Activated T-helper 2 cell treated with anti-CD3 and anti-CD28 coated beads, Interferon-gamma antibody, Interleukin-2, Interleukin-4, amounts not matched to agents 10 μg/mL and 5 μg/mL and 100 μg/mL, durations not matched to agents 14 hours and 24 hours and 36 hours (primary cell): ENCODE data around the gene P4HB. TPM values are rescaled to one million over a fixed set of nuclear protein-coding genes. Genes with fewer than 3 reads are reported as not detected.
A peak's percentile ranks its signal among the peaks of the same experiment; 100 is the strongest.
"Not testable (repeated sequence)": the region's sequence is repeated elsewhere in the genome, so short reads cannot be mapped to it uniquely, and the experiment has no call there.

Experiments used
- DNase-seq: peaks from one replicate; pipeline ENCODE4 v3.0.0; 2021; ENCODE audit warnings: low spot score
- H3K27ac Mint-ChIP-seq: one replicate; pipeline ENCODE4 v1.8.0; 2021; ENCODE audit warnings: mixed read lengths
- H3K27me3 Mint-ChIP-seq: one replicate; pipeline ENCODE4 v1.8.0; 2021; ENCODE audit warnings: low read depth, mixed read lengths
- H3K36me3 Mint-ChIP-seq: one replicate; pipeline ENCODE4 v1.8.0; 2021; ENCODE audit warnings: low read depth, mixed read lengths
- H3K4me1 Mint-ChIP-seq: one replicate; pipeline ENCODE4 v1.8.0; 2021; ENCODE audit warnings: low read depth, mixed read lengths
- H3K4me3 Mint-ChIP-seq: one replicate; pipeline ENCODE4 v1.8.0; 2021; ENCODE audit warnings: low read depth, mild to moderate bottlenecking, moderate library complexity, mixed read lengths
- H3K9me3 Mint-ChIP-seq: one replicate; pipeline ENCODE4 v1.8.0; 2021; ENCODE audit warnings: mixed read lengths
- intact Hi-C: fragments of 100-400 bp; cut with micrococcal nuclease; formaldehyde crosslinking; loops from one replicate; pipeline ENCODE4 v1.15.1; 2023
- total RNA-seq: library from RNA; stranded (reverse); gene quantifications from 2 replicates; pipeline ENCODE4 v1.2.3, GENCODE V29; 2022

P4HB gene
- total RNA-seq, 1 donor from 2014 or later = 545 TPM

DNA sequence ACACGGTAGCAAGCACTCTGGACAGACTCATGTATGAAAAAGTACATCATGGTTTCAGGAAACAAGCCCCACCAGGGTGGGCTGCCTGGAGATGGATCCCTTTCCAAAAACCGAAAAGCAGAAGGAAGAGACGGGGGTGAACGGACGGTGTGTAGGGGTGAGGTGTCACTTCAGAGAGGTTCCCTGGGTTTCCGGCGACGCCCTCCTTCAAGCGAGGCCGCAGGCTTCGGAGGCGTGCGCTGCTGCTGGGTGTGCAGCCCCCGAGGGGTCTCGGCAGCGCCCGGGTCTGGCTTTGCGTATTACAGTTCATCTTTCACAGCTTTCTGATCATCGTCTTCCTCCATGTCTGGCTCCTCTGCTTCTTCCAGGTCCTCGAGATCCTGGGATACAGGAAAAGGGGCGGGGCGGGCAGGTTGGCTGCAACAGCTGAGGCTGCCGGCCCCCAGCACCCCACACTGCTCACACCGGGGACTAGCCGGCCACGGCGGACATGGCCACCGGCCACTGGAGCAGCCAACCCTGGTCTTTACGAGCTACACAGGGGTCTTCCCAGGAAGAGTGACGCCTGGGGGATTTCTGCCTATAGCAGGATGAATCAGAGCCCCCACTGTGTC is 16.5 kb downstream of the P4HB start:
- intact Hi-C loops = no loop called here
- Mint-ChIP-seq H3K27me3 (no peaks in the 10 kb centered on the region), H3K4me1 (no peaks in the 10 kb centered on the region), H3K27ac (no peak overlapping the region), H3K36me3 (peaks cover 42% of the 10 kb centered on the region), H3K9me3 (no peaks in the 10 kb centered on the region), H3K4me3 (no peak overlapping the region)
- DNase-seq = no peak

DNA sequence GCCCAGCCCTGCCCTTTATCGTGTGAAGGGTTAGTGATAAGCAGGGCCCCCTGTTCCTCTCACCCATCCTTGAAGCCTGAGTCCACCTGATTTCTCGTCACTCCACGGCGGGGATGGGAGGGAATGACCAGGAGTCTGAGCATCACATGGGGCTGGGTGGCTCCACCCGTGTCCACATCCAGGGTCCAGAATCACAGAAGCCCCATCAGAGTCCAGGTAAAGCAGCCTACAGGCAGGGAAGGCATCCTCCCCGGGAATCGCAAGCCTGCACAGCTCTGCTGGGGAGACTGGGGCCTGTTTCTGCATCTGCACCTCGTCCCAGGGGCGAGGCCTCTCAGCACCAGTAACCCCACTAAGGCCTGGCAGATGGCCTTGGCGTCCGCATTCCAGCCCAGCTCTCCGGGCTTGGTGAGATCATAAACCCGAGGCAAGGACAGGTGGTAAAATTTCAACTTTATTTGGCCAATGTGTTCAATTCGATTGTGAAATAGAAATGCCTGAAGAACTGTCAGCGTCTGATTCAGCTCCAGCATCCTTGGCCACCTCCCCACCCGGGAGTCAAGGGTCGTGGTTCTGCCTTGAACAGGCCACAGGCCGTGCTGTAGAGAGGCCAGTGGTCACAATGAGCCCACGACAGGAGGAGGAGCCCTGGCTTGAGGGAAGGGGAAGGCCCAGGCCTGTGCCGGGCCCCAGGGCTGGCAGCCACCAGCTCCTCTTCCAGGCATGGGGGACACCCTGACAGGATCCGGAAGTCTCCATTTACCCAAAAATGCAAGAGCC is 17.4 kb downstream of the P4HB start:
- intact Hi-C loops = no loop called here
- H3K4me3 Mint-ChIP-seq = no peak overlapping the region
- H3K27ac Mint-ChIP-seq = no peak overlapping the region
- no peak for DNase-seq
- H3K9me3 Mint-ChIP-seq = no peaks in the 10 kb centered on the region
- no peaks in the 10 kb centered on the region for H3K4me1 Mint-ChIP-seq
- H3K27me3 Mint-ChIP-seq = no peaks in the 10 kb centered on the region
- H3K36me3 Mint-ChIP-seq = peaks cover 38% of the 10 kb centered on the region

DNA sequence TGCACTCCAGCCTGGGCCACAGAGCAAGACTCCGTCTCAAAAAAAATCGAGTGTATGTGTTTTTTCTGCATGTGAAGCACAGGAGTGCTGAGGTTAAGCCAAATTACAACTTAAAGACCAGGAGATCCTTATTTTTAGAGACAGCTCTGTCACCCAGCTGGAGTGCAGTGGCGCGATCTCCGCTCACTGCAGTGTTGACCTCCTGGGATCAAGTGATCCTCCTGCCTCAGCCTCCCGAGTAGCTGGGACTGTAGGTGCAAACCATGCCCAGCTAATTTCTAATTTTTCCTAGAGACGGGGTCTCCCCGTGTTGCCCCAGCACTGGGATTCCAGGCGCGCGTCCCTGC is 18.0 kb downstream of the P4HB start:
- H3K4me1 Mint-ChIP-seq = no peaks in the 10 kb centered on the region
- H3K4me3 Mint-ChIP-seq = no peak overlapping the region
- no peaks in the 10 kb centered on the region for H3K27me3 Mint-ChIP-seq
- H3K36me3 Mint-ChIP-seq = peaks cover 37% of the 10 kb centered on the region
- H3K9me3 Mint-ChIP-seq = no peaks in the 10 kb centered on the region
- H3K27ac Mint-ChIP-seq = no peak overlapping the region
- intact Hi-C loops = no loop called here
- DNase-seq = no peak

DNA sequence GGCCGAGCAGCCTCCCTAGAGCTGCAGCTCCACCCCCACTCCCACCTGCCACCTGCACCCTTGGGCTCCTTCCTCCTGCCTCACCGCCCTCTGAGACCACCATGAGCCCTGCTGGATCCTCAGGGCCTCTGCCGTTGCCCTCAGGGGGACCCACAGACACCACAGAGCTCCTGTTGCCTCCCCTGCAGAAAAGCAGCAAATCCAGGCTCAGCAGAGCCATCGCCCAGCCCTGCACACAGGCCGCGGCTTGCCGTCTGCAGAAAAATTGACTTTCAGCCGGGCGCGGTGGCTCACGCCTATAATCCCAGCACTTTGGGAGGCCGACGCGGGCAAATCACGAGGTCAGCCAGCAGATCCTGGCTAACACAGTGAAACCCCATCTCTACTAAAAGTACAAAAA is 18.5 kb downstream of the P4HB start:
- H3K27me3 Mint-ChIP-seq = no peaks in the 10 kb centered on the region
- intact Hi-C loops = no loop called here

DNA sequence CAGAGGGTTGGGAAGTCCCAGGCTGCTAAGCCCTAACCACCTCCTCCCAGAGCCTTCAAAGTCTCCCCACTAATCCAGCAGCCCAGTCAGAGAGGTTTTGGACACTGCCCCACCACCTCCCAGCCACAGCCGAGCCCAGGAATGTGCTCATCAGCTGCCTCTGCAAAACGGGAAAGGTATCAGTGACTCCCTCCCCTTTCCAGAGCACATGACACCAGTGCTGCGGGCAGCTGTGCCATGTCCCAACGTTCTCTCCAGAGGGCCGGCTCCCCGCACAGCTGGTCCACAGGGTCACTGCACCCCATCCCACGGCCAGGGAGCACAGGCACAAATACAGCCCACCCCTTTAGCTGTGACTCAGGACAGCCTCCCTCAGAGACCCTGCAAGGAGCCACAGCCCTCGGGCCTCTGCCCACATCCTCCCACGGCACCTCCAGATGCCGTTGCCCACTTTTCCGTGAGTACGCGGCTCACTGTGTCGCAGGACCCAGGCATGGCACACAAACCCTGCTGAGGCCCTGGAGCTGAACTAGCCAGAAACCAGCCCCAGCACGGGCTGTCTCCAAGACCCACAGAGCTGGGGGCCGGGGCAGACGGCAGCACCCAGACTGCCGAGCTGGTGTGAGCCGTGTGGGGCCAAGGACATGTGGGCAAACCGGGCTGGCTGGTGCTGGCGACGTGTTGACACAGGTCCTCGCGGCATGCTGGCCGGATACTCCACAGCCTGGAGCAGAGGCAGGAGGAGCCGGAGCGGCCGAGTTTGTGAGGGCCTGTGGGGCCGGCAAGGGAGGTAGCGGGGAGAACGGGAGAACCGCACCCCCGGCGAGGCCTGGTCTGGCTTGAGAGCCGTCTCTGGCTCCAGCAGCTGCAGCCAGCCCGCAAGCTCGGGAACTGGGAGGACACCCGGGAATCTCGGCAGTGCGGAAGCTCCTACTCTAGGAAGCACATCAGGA is 19.2 kb downstream of the P4HB start:
- peaks cover 25% of the 10 kb centered on the region for H3K36me3 Mint-ChIP-seq
- no peak overlapping the region for H3K27ac Mint-ChIP-seq
- H3K4me3 Mint-ChIP-seq = no peak overlapping the region
- H3K27me3 Mint-ChIP-seq = no peaks in the 10 kb centered on the region
- no peaks in the 10 kb centered on the region for H3K4me1 Mint-ChIP-seq
- intact Hi-C loops = no loop called here
- no peak for DNase-seq
- H3K9me3 Mint-ChIP-seq = no peaks in the 10 kb centered on the region

More for the DNA sequence above, 18.5 kb downstream of the P4HB start:
- no peak overlapping the region for H3K4me3 Mint-ChIP-seq
- H3K27ac Mint-ChIP-seq = no peak overlapping the region
- no peaks in the 10 kb centered on the region for H3K4me1 Mint-ChIP-seq
- H3K36me3 Mint-ChIP-seq = peaks cover 32% of the 10 kb centered on the region
- no peaks in the 10 kb centered on the region for H3K9me3 Mint-ChIP-seq
- DNase-seq = no peak

DNA sequence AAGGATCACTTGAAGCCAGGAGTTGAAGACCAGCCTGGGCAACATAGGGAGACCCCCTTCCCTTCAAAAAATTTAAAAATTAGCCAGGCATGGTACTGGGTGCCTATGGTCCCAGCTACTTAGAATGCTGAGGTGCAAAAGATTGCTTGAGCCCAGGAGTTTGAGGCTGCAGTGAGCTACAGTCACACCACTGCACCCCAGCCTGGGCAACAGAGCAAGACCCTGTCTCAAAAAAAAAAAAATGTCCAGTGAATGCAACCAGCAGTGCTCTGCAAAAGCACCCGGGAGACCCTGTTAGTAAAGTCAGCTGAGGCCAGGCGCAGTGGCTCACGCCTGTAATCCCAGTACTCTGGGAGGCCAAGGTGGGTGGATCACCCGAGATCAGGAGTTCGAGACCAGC is 20.3 kb downstream of the P4HB start:
- H3K4me3 Mint-ChIP-seq, H3K4me1 Mint-ChIP-seq, DNase-seq, intact Hi-C loops, H3K27me3 Mint-ChIP-seq, H3K9me3 Mint-ChIP-seq, H3K27ac Mint-ChIP-seq: not testable (repeated sequence)
- peaks cover 18% of the 10 kb centered on the region for H3K36me3 Mint-ChIP-seq

DNA sequence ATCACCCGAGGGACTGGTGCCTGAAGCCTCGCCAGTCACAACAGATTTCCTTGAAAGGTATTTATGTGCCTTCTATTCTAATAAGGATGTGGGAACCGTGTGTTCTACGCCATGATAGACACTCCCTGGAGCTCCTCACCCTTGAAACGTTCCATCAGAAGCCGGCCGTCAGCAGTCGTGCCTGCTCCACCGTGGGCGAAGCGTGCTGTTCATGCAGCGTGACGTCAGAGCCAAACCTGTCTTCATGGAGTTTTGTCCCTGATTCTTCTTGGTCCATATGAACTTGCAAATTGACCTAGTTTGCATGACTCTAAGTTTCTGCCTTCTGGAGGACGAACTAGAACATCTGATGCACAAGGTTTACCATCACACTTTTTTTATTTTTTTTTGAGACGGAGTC is 21.0 kb downstream of the P4HB start:
- no peak for DNase-seq
- no peak overlapping the region for H3K4me3 Mint-ChIP-seq
- H3K27ac Mint-ChIP-seq = no peak overlapping the region
- H3K9me3 Mint-ChIP-seq = no peaks in the 10 kb centered on the region
- H3K27me3 Mint-ChIP-seq = no peaks in the 10 kb centered on the region
- no peaks in the 10 kb centered on the region for H3K4me1 Mint-ChIP-seq
- intact Hi-C loops = no loop called here
- H3K36me3 Mint-ChIP-seq = peaks cover 11% of the 10 kb centered on the region

DNA sequence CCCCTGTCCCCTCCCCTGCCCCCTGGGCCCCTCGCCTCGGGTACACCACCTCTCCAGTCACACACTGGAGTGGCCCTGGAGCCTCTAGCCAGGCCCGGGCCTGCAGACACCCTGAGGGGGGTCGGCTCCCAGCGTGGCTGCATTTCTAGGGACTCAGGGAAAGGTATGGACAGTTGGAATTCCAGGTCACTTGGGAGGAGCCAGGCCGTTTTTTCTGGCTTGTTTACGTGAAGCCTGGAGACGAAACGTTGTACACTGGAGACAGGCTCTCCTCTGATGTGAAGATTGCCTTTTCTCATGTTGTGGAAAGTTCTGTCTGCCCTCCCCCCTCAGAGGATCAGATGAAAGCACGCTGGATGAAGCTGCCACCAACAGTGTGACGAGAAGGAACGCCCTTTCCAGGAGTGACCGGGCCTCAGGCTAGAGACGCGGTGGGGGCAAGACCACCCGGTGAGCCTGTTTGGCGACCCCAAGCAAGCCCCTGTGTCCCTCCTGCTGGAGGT is 21.5 kb downstream of the P4HB start:
- H3K9me3 Mint-ChIP-seq = no peaks in the 10 kb centered on the region
- no peak for DNase-seq
- peaks cover under 1% of the 10 kb centered on the region for H3K4me1 Mint-ChIP-seq
- intact Hi-C loops = no loop called here
- peaks cover 6% of the 10 kb centered on the region for H3K36me3 Mint-ChIP-seq
- no peaks in the 10 kb centered on the region for H3K27me3 Mint-ChIP-seq
- H3K4me3 Mint-ChIP-seq = no peak overlapping the region
- no peak overlapping the region for H3K27ac Mint-ChIP-seq

DNA sequence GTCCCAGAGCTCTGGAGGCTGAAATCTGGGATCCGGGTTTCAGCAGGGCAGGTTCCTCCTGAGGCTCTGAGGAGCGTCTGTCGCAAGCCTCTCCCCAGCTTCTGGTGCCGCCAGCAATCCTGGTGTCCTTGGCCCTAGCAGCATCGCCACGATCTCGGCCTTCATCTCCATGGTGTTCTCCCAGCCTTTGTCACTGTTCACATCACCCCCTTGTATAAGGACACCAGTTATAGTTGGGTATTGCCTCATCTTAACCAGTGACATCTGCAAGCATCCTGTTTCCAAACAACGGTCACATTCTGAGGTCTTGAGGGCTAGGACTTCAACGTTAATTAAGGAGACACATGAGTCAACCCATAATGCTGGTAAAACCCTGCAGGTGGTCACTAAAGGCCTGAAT is 22.7 kb downstream of the P4HB start:
- Mint-ChIP-seq H3K4me3 (no peak overlapping the region), H3K36me3 (no peaks in the 10 kb centered on the region), H3K27ac (no peak overlapping the region), H3K4me1 (peaks cover 3% of the 10 kb centered on the region), H3K27me3 (no peaks in the 10 kb centered on the region), H3K9me3 (no peaks in the 10 kb centered on the region)
- no peak for DNase-seq
- intact Hi-C loops = no loop called here

DNA sequence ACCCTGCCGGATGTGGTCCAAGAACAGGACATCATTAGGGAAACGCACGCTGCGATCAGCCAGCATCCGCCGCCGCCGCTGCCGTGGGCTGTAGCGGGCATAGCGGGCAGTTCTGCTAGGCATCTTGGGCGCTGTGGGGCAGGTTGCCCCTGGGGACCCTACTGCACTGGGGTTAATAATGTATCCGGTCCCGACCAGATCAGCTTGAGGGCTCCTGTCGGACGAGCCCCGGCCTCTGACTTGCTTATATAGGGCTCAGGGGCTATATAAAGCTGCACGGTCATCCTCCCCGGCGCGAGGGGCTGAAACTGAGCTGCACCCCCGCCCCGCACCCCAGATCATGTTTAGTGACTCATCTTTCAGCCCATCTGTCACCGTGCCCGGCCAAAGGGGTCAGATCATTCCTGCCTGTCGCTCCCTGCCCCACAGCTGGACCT is 25.5 kb downstream of the P4HB start, which contains the start of gene PPP1R27:
TSS of gene PPP1R27 (minus strand) at position 220 of the 437 bp plus-strand sequence. CDS start at position 123, 97 bp downstream.
- no peaks in the 10 kb centered on the region for H3K9me3 Mint-ChIP-seq
- intact Hi-C loops = loop anchor here (5.0 kb wide), 1 partner anchor 37 kb away; the partner anchor contains the start of gene ARHGDIA
- no peaks in the 10 kb centered on the region for H3K27me3 Mint-ChIP-seq
- peaks cover 17% of the 10 kb centered on the region for H3K4me1 Mint-ChIP-seq
- H3K36me3 Mint-ChIP-seq = no peaks in the 10 kb centered on the region
- peak within 1 kb of the TSS; percentile 75 for H3K27ac Mint-ChIP-seq
- H3K4me3 Mint-ChIP-seq = peak within 1 kb of the TSS; percentile 83
- no peak for DNase-seq

DNA sequence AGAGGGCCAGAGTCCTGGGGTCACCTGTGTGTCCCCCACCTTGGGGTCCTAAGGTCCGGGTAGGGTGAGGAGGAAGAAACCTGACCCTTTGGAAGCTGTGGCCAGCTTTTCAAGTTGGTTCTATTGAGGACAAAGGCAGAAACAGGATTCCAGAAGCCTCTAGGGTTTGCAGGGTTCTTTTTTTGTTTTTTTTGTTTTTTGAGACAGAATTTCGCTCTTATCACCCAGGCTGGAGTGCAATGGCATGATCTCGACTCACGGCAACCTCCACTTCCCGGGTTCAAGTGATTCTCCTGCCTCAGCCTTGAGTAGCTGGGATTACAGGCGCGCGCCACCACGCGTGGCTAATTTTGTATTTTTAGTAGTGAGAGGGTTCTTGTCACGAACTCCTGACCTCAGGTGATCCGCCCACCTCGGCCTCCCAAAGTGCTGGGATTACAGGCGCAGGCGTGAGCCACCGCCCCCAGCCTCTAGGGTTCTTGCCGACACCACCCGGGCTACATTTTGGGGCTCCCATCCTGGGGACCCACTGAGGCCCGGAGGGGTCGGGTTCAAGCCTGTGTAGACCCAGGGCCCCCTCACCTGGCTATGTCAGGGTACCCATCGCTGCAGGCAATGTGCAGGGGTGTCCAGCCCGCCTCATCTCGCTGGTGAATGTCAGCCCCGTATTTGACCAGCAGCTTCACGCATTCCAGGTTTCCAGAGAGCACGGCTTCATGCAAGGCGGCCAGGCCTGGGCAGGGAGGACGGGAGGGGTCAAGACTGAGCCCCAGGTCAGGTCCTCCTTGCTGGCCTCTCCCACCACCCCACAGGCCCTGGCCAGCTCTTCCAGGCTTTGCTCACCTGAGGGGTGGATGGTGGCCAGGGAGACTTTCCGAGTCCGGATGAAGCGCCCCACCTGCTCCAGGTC is 26.2 kb downstream of the P4HB start:
- H3K27ac Mint-ChIP-seq = peak overlapping the region; percentile 75
- no peak for DNase-seq
- no peaks in the 10 kb centered on the region for H3K9me3 Mint-ChIP-seq
- H3K36me3 Mint-ChIP-seq = no peaks in the 10 kb centered on the region
- peak overlapping the region; percentile 83 for H3K4me3 Mint-ChIP-seq
- intact Hi-C loops = loop anchor here (1.0 to 5.0 kb wide), 2 partner anchors 26 to 38 kb away; partner anchors contain the start of genes ARHGDIA and P4HB
- peaks cover 17% of the 10 kb centered on the region for H3K4me1 Mint-ChIP-seq
- H3K27me3 Mint-ChIP-seq = no peaks in the 10 kb centered on the region
